HG03103 (cell line): ENCODE data around the gene MGMT.

ENCODE experiments used
- ATAC-seq: cut with Tn5 transposase; IDR thresholded peaks from one replicate; pipeline ENCODE4 v1.9.1; 2021; ENCODE audit warnings: low read depth; ENCODE audit not compliant: unreplicated experiment

MGMT gene

DNA sequence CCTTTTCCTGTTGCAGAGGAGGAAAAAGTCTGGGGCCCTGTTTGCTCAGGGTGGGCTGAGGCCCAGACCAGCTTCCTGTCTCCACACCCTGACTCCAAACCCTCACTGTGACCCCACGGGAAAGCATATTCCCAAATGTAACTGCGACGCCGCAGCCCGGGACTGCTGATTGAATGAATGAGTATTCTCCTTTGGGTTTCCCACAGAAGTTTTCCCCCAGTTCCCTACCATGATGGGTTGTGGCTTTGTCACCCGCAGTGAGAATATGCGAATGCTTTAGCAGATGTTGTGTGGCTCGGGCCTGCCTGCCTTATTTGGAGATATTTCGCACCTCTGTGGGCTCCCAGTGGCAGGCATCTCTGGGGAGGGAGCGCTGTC lies 50.6 kb downstream of the MGMT start:
- no peak for ATAC-seq

DNA sequence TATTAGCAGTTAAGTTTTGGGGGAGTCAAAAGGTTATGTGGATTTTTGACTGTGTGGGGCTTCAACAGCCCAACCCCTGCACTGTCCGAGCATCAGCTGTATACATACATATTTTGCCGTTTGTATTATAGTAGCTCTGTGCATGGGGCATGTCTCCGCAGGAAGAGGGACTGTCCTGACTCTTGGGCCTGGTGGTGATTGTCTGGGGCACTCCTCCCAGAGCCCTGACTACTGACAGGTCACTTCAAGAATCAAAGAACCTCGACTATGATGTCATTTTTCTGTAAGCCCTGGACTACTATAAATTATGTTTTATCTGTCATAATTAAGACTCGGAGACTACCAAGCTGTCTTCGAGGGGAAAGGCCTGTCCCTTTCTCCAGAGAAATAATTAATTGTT lies 51.8 kb downstream of the MGMT start:
- no peak for ATAC-seq

DNA sequence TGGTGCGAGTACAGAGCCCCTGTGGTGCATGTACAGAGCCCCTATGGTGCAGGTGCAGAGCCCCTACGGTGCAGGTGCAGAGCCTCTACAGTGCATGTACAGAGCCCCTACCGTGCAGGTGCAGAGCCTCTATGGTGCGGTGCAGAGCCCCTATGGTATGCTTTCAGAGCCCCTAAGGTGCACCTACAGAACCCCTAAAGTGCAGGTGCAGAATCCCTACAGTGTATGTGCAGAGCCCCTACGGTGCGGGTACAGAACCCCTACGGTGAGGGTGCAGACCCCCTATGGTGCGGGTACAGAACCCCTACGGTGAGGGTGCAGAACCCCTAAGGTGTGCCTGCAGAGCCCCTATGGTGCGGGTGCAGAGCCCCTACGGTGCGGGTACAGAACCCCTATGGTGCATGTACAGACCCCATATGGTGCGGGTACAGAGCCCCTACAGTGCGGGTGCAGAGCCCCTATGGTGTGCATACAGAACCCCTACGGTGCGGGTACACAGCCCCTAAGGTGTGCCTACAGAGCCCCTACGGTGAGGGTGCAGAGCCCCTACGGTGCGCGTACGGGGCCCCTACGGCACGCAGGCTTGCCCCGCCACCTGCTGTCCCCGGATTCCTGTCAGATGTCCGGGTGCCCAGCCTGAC lies 53.5 kb downstream of the MGMT start:
- no peak for ATAC-seq

DNA sequence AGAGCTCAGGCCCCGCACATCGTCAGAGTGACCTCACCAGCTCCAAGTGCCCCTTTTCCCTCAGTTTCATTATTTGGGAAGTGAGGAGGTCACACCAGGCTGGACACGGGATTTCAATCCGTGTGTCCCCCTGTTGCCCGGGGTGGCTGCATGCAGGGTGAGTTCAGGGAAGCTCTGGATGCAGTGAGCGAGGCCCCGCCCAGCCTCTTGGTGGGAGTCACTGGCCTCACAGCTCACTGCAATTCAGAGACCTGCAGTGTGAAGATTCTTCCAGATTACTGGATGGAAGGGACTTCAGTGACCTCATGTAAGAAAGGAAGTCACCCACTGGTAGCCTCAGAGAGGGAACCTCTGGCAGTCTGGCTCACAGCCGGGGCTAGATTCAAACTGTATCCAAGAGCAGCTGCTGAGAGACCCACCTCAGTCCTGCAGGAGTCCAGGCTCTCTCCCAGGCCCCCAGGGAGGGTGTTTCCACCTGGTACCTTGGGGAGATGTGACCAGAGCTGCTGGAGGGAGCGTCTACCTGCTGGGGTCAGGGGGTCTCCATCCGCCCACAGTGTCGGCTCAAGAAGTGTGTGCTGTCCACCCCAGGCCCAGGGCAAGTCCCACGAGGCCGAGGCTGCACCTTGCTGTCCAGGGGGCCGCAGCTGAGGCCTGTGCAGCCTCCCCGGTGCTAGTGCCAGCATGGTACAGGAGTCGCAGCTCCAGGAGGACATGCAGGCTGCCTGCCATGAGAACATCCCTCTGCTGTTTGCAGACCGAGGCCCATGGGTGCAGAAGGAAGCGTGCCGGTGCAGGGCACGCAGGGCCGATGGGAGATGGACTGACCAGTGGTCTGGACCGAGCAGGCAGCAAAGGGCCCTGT lies 54.4 kb downstream of the MGMT start:
- no peak for ATAC-seq

DNA sequence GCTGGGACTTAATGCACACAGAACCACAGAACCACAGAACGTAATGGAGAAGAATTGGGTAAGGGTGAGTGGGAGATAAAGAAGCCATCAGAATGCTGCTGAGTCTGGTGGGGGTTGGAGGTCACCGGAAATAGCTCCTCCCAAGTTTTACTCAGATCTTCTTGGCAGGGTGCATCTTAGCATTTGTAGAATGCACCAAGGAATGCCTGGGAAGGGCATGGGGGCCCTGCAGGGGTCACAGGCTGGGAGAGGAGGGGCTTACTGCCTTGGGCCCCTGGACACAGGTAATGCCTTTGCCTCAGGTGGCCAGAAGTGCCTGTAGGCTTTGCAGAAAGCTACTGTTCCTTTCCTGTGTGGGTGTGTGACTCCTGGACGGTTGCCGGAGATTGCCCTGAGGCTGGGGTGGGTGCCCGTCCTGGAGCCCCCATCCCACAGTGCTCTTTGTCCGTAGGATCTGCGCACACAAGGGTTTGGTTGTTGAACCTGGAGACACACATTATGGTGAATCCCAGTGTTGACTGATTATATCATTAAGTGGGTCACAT lies 55.1 kb downstream of the MGMT start:
- no peak for ATAC-seq

DNA sequence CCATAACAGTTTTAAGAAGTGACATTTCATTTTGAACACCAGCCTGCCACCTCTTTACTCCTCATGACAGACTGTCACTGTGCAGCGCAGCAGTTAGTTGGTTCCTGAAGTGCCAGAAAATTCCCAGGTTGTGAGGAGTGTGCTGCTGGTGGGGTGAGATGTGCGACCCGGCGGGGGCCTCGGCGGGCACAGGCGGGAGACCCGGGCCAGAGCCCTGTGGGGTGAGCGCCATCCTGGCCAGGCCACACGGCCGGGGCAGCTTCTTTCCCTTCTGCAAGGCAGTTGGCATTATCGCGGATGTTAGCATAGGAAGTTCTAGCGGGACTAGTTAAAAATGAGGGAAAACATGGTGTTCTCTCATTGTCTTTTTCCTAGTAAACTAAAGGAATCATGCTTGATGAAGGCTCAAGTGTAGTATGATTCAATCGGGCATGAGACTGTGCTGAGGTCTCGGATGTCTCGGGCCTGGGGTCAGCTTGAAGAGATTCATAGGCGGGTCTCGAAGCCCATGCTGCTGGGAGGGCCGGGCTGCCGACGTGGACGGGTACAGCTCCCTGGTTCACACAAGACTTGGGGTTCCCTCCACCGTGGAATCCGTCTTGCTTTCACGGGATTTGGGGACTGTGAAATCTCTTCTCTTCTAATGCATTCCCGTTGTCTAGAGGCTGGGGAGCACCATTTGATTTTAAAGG lies 56.1 kb downstream of the MGMT start:
- ATAC-seq = no peak

DNA sequence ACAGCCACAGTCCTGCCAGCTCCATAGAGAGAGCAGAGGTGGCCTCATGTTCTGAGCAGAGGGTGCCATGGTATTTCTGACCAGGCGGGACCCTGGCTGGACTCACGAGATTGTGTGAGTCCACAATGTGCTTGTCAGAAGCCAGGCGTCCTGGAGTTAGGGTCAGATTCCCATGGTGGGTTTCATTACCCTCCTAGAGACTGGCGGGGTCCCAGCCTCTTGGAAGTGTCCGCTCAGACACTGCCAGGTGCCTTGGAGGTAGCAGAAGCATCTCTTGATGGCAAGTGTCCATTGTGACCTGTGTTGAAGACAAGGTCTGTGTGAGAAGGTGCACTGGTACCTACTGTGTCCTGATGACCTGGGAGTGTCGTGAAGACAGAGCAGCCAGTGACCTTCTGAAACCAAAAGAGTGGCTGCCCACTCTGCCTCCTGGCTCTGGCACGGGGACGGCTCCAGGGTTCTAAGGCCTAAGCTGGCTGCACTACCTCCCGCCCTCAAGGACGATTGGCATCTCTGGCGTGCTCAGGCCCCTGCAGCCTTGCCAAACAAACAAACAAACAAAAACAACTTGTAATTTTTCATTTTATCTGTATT lies 56.8 kb downstream of the MGMT start:
- no peak for ATAC-seq

DNA sequence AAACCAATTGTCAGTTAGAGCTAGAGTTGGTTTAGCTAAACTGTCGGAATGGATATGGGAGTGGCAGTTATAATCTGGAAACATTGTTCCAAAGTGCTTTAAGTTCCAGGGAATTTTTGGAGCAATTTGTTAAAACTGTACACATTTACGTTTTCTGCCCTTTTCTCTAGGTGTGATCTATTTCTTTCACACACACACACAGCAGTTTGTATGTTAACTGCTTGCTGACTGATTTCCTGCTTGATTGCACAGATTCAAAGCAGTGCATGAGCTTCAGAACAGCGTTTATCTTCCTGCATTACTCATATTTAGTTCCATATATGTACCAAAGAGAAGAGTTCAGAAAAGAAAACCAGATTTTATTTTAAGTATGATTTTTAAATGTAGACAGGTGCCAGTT lies 57.9 kb downstream of the MGMT start:
- ATAC-seq = no peak

DNA sequence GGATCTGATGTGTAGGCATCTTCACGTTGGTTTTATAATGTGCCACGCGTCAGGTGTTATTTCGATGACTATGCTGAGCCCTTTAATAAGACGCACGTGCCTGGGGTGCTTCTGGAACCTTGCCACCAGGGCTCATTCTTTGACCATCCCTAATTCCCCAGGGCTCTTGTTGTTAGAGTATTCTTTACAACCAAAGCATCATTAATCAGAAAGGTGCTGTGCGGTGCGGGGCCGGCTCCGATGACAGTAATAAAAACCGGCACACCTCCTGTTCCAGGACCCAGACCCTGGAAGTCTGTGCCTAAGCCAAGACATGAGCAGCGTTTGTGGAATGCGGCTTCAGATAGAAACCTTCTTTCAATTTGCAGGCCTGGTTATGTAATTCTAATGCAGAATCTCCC lies 58.4 kb downstream of the MGMT start:
- ATAC-seq = no peak

DNA sequence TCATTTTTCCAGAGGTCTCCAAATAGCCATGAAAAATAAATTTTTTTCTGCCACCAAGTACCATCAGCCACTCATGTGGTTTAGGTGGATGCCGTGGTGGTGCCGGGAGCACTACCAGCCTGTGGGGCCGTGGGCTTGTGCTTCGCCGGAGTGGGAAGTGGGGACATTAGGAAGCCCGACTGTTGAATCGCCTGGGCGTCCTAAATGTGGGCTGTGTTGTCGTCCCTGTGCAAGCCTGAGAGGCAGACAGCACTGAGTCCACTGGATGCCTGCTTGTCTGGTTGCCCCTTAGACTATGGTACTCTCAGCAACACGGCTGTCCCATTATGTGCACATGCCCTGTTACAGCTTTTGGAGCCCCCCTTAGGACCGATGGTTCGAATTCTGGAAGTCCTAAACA lies 59.9 kb downstream of the MGMT start:
- ATAC-seq = no peak

DNA sequence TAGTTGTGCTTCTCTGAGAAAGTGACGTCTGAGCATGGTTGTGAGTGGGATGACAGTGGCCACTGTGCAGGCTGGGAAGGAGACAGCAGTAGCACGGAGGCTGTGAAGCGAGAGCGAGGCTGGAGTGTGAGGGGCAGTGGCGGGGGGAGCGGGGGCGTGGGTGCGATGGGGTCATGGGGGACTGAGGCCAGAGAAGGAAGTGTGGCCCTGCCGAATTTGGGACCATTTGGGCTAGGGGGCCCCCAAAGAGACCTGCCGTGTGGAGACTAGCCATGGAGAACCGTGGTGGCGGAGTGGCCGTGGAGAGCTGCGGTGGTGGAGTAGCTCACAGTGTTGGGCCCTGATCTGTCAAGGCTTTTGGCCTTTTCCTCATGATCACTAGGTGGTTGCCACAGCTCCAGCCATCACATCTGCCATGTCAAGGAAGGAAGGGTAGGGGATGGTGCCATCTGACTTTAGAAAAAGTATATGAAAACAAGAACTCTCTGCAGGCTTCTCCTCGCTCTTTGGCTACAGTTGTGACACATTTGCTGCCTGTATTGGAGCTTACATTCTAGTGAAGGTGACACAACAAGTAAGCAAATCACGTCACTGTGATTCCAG lies 61.4 kb downstream of the MGMT start:
- no peak for ATAC-seq

DNA sequence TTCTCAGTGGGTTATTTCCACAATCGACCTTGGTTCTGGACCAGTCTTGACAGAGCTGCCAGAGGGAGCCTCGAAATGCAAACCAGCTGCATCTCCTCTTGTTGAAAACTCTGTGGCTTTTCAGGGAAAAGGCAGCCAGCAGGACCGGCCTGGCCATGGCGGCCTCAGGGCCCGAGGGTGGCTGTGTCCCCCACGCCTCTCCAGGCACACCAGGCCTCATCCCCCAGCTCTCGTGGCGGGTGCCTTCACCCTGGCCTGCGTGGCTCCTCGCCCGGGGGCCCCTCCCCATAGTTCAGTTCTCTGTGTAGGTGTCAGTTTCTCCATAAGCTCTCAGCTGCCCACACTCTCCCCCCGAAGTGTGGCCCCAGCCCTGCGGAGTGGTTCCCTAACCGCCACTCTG lies 63.5 kb downstream of the MGMT start:
- no peak for ATAC-seq

DNA sequence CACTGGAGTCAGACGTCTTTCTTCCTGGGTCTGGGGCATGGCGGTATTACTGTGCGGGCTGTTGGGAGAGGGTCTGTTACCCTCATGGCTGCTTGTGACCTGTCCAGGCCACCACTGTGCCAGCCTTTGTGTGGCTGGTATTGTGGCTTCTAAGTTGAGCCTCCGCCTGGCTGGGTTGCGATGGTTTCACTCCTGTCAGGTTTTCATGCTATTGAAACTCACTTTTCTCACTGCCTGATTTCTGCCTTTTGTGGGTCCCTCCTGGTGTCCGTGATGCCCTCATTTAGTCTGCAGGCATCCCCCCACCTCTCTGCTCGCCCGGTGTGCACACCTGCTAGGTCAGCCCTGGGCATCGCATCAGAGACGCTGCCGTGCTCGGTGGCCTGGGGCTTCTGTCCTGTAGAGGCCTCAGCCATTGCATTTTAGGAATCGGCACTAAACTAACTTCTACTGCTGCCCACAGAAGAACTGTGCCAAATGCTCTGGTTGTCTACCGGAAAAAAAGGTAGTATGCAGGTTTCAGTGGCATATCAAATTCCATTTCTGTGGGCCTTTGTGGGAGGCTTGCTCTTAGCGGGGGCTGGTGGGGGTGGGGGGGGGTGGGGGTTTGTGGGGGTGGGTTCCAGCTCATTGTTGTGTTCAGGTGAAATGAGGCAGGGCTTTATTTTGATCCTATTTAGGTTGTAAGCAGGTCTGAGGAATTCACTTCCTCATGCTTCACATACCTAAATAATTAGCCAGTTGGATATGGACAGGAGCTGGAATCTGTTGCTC lies 64.3 kb downstream of the MGMT start:
- ATAC-seq = no peak

DNA sequence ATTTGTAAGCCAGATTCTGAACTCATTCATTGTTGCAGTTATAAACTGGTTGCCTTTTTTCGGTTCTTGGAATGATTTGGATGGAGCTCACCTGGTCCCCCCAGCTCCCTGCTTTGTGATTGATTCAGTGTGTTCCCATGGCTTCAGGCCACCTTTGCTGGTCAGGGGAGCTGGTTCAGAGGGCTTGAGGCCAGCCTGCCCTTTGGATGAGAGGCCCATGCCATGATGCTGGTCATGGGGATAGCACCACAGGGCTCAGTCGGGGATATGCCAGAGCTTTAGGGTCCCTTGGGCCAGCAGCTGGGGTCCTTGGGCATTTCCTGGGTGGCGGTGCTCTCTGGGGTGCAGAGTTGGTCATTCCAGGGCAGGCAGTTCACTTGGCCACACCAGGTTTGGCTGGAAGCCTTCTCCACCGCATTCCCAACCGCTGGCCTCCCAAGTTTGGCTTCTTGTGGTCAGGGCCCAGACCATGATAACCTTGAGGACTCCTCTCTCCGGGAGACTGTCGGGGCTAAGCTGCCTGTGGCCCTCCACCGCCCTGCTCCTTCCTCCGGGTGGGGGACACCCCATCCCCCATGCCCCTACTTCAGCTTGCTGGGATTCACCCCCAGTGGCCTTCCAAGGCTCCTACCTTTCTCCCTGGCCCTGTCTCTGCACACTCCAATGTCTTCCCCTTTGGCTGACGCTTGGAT lies 65.1 kb downstream of the MGMT start:
- no peak for ATAC-seq

DNA sequence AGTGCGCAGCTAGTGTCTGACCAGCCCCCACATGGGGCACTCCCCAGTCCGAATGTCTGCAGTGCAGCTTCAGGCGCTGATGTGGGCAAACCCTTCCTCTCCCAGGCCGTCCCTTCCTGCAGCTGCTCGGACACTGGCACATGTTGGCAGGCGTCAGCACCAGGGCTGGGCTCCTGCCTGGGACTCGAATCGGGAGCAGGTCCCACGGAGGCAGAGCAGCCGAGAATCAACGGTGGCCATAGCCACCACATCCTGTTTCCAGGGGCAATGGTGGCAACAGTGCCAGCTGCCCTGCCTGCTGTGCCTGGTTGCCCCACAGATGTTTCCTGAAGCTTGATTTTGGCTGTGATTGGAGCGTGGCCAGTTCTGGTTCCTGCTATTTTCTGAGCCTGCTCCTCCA lies 65.8 kb downstream of the MGMT start:
- ATAC-seq = no peak

DNA sequence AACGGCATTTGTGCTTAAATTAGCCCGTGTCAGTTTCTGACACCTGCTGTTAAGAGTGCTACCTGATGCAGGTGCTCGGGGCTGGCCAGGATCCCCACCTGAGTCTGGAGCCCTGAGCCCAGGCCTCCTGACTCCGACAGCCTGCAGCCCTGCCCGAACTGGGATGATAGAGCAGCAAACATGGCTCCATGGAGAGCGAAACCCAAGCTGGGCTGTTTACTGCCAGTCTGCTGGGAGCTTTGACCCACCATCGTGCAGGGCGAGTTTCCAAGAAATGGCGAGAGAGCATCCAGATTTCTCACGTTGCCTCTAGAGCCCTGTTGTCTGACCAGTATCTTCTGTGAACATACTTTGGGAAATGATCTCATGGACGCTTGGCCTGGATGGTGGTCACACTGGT lies 66.2 kb downstream of the MGMT start:
- ATAC-seq = no peak

DNA sequence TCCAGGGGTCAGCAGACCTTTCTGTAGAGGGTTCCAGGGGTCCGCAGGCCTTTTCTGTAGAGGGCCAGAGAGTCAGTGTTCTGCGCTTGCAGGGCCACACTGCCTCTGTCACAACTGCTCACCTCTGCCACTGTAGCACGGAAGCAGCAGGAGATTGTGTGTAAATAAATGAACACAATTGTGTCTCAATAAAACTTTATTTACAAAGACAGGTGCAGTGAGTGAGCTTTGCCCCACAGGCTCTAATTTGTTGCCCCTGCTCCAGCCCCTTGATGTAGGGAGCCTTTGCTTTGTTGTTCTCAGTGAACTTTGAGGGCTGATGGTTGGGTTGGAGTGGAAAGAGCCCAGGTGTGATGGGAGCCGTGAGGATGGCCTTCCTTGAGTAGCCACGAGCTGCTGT lies 67.8 kb downstream of the MGMT start:
- ATAC-seq = no peak

DNA sequence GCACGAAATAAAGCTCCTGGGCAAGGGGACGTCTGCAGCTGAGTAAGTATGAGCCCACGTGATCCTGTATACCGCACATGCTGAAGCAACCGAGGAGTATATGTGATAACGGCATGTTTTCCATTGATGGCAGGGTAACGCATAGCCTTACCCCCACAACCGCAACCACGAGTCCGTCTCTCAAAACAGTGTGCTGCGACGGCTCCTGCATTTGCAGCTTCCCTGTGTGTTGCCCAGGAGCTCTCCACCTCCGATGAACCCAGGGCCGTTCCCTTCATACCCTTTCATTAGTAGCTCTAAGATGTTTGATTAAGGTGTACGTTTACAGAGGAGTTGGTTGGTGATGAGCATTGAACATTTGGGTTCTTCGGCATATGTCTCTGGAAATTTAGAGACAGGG lies 69.3 kb downstream of the MGMT start:
- ATAC-seq = no peak

DNA sequence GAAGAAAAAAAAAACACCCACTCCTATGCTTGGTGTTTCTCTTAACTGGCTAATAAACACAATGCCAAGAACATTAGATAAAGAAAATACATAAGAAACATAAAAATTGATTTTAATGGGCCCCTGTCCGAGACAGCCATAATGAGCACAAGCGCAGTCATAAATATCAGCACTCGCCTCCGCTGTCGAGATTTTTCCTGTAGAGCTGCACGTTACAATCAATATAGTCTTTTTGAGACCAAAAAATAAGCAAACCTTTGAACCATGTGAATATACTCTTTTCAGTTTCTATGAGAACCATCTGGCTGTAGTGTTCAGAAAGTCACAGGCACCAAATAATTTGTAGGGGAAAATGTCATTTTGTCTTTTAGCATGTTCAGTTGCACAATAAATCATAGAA lies 70.1 kb downstream of the MGMT start:
- ATAC-seq = no peak
